Measurements from ENCODE around the gene EPB41L4A. TPM values are rescaled to one million over a fixed set of nuclear protein-coding genes. Genes with fewer than 3 reads are reported as not detected.

Gene EPB41L4A
- total RNA-seq, 2 donors from 2014 or later, result 7.7 to 9.9 TPM

DNA sequence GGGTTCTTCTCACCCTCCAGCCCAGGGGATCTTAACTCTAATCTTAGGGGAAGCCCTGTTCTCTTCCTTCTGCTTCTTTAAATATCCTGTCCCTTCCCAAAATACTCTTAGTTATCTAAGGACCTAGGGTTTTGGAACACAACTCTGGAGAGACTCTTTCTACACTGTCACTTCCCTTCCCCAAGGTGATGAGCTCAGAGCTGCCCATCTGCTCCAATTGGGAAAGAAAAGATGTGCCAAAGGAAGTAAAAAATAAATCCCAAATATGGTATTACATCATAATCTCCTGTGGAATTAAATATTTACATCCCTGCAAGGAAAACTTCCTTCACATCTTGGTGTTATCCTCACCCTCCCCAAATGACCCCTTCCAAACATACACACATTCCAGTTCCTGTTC, 291.2 kb downstream of the EPB41L4A start:
- TF ChIP-seq, protein P1, sequence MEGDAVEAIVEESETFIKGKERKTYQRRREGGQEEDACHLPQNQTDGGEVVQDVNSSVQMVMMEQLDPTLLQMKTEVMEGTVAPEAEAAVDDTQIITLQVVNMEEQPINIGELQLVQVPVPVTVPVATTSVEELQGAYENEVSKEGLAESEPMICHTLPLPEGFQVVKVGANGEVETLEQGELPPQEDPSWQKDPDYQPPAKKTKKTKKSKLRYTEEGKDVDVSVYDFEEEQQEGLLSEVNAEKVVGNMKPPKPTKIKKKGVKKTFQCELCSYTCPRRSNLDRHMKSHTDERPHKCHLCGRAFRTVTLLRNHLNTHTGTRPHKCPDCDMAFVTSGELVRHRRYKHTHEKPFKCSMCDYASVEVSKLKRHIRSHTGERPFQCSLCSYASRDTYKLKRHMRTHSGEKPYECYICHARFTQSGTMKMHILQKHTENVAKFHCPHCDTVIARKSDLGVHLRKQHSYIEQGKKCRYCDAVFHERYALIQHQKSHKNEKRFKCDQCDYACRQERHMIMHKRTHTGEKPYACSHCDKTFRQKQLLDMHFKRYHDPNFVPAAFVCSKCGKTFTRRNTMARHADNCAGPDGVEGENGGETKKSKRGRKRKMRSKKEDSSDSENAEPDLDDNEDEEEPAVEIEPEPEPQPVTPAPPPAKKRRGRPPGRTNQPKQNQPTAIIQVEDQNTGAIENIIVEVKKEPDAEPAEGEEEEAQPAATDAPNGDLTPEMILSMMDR (conservative IDR thresholded peaks at IDR 0.05), result no peak
- Histone ChIP-seq H3K27ac (ENCODE audit: low read depth, low read length) (no peak overlapping the region), H3K9ac (ENCODE audit: extremely low read depth, low read length, poor library complexity, severe bottlenecking) (no peak overlapping the region), H3K4me1 (ENCODE audit: control insufficient read depth, insufficient read depth, low read length) (no peaks in the 10 kb centered on the region), H3K9me3 (ENCODE audit: control insufficient read depth, low read length) (no peaks in the 10 kb centered on the region), H3K27me3 (ENCODE audit: control insufficient read depth, insufficient read depth, low read length, poor library complexity, severe bottlenecking) (no peaks in the 10 kb centered on the region), H3K4me3 (ENCODE audit: low read length) (no peak overlapping the region), H3K36me3 (ENCODE audit: control insufficient read depth, insufficient read depth, low read length) (no peaks in the 10 kb centered on the region)
- Mint-ChIP-seq H3K27me3 (ENCODE audit: insufficient read depth) (no peaks in the 10 kb centered on the region), H3K4me3 (no peak overlapping the region), H3K4me1 (peaks cover 8% of the 10 kb centered on the region), H3K9me3 (peaks cover 7% of the 10 kb centered on the region), H3K27ac (no peak overlapping the region), H3K36me3 (ENCODE audit: low read depth) (no peaks in the 10 kb centered on the region)
- DNase-seq, result no peak

DNA sequence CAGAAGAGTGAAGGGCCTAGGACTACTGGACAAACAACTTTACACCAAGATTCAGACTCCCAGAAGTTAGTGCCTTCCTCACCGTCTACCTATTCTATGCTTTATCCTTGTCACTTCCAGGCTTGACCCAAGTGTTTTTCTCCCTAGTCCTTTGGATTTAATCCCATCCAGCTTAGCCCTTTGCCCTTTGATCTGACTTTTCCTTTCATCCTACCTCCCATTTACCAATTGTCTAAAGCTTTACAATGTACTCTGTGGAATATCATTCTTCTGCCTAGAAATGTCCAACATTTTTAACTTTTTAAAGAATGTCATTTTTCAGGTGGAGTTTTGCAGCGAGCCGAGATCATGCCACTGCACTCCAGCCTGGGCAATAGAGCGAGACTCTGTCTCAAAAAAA, 292.1 kb downstream of the EPB41L4A start:
- no peak overlapping the region for H3K9ac ChIP-seq (ENCODE audit: extremely low read depth, low read length, poor library complexity, severe bottlenecking)

DNA sequence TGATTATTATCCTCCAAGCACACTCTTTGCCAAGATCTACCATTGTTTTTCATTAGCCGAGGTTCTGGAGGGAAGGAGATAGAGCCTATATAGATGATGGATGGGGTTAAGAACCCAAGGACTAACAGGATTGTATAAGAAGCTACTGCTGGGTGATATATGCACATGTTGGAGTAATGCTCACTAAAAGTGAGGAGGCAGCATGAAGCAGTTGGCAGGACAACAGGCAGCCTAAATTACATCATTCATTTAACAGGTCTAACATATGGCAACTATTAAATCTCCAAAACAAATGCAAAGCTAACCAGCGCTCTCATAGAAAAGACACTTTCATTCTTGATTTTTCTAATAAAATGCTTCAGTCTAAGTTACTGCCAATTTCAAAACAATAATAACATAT, 293.2 kb downstream of the EPB41L4A start:
- no peak overlapping the region for H3K27ac ChIP-seq (ENCODE audit: low read depth, low read length)
- no peaks in the 10 kb centered on the region for H3K36me3 ChIP-seq (ENCODE audit: control insufficient read depth, insufficient read depth, low read length)
- Mint-ChIP-seq H3K36me3 (ENCODE audit: low read depth) (no peaks in the 10 kb centered on the region), H3K27me3 (ENCODE audit: insufficient read depth) (no peaks in the 10 kb centered on the region), H3K9me3 (no peaks in the 10 kb centered on the region), H3K27ac (no peak overlapping the region), H3K4me1 (peaks cover 8% of the 10 kb centered on the region), H3K4me3 (no peak overlapping the region)
- 84 to 96% methylated on average over 2 of the region's 2 CpGs for WGBS, 2 experiments (ENCODE audit: insufficient coverage in 1 of 2, insufficient read length in 1 of 2)
- H3K4me3 ChIP-seq (ENCODE audit: low read length), result no peak overlapping the region
- no peak overlapping the region for H3K9ac ChIP-seq (ENCODE audit: extremely low read depth, low read length, poor library complexity, severe bottlenecking)
- no peaks in the 10 kb centered on the region for H3K9me3 ChIP-seq (ENCODE audit: control insufficient read depth, low read length)
- TF ChIP-seq, protein P1 (conservative IDR thresholded peaks at IDR 0.05), result no peak
- DNase-seq, result no peak
- H3K27me3 ChIP-seq (ENCODE audit: control insufficient read depth, insufficient read depth, low read length, poor library complexity, severe bottlenecking), result no peaks in the 10 kb centered on the region
- no peaks in the 10 kb centered on the region for H3K4me1 ChIP-seq (ENCODE audit: control insufficient read depth, insufficient read depth, low read length)

More for the DNA sequence above, 292.1 kb downstream of the EPB41L4A start:
- Histone ChIP-seq H3K27me3 (ENCODE audit: control insufficient read depth, insufficient read depth, low read length, poor library complexity, severe bottlenecking) (no peaks in the 10 kb centered on the region), H3K36me3 (ENCODE audit: control insufficient read depth, insufficient read depth, low read length) (no peaks in the 10 kb centered on the region), H3K9me3 (ENCODE audit: control insufficient read depth, low read length) (no peaks in the 10 kb centered on the region), H3K4me3 (ENCODE audit: low read length) (no peak overlapping the region), H3K27ac (ENCODE audit: low read depth, low read length) (no peak overlapping the region), H3K4me1 (ENCODE audit: control insufficient read depth, insufficient read depth, low read length) (no peaks in the 10 kb centered on the region)
- WGBS, 2 experiments (ENCODE audit: insufficient coverage in 1 of 2, insufficient read length in 1 of 2), result 85 to 93% methylated on average over 4 of the region's 4 CpGs
- Mint-ChIP-seq H3K4me1 (peaks cover 8% of the 10 kb centered on the region), H3K4me3 (no peak overlapping the region), H3K27ac (no peak overlapping the region), H3K36me3 (ENCODE audit: low read depth) (no peaks in the 10 kb centered on the region), H3K9me3 (no peaks in the 10 kb centered on the region), H3K27me3 (ENCODE audit: insufficient read depth) (no peaks in the 10 kb centered on the region)
- DNase-seq, result no peak
- TF ChIP-seq, protein P1 (conservative IDR thresholded peaks at IDR 0.05), result no peak

Data from endodermal cell (in vitro differentiated cells).